H9 (cell line): Measurements from ENCODE around the gene IL20RA. TPM values are rescaled to one million over a fixed set of nuclear protein-coding genes. Genes with fewer than 3 reads are reported as not detected.

Experiments
- DNase-seq: peaks from one replicate; pipeline ENCODE4 v3.0.0-alpha.2; 2017
- H2AFZ ChIP-seq: one replicate; pipeline ENCODE4 v1.6.1; 2013; ENCODE audit warnings: mild to moderate bottlenecking, low read length, control low read depth, moderate library complexity
- H2AK5ac ChIP-seq: 2 replicates; pipeline ENCODE4 v1.6.1; 2013; ENCODE audit warnings: low read length, control low read depth, mixed read lengths; ENCODE audit not compliant: insufficient read length
- H2BK120ac ChIP-seq: one replicate; pipeline ENCODE4 v1.6.1; 2013; ENCODE audit warnings: low read depth, mild to moderate bottlenecking, low read length, control low read depth, inconsistent platforms; ENCODE audit not compliant: poor library complexity, severe bottlenecking
- H2BK12ac ChIP-seq: 2 replicates; pipeline ENCODE4 v1.6.1; 2013; ENCODE audit warnings: low read length, control low read depth, mixed read lengths, low read depth; ENCODE audit not compliant: insufficient read length
- H2BK15ac ChIP-seq: 2 replicates; pipeline ENCODE4 v1.6.1; 2013; ENCODE audit warnings: low read depth, low read length, control low read depth
- H2BK20ac ChIP-seq: one replicate; pipeline ENCODE4 v1.6.1; 2013; ENCODE audit warnings: low read depth, mild to moderate bottlenecking, low read length, control low read depth, inconsistent platforms; ENCODE audit not compliant: poor library complexity, severe bottlenecking
- H2BK5ac ChIP-seq: 2 replicates; pipeline ENCODE4 v1.6.1; 2013; ENCODE audit warnings: low read length, control low read depth, mixed read lengths; ENCODE audit not compliant: insufficient read length
- H3K14ac ChIP-seq: 2 replicates; pipeline ENCODE4 v1.6.1; 2013; ENCODE audit warnings: low read length, control low read depth; ENCODE audit not compliant: insufficient read depth
- H3K18ac ChIP-seq: 2 replicates; pipeline ENCODE4 v1.6.1; 2013; ENCODE audit warnings: low read depth, mild to moderate bottlenecking, mixed read lengths, low read length, control low read depth; ENCODE audit not compliant: insufficient read length
- H3K23ac ChIP-seq: 2 replicates; pipeline ENCODE4 v1.6.1; 2013; ENCODE audit warnings: low read length, control low read depth, mixed read lengths, low read depth; ENCODE audit not compliant: insufficient read length
- H3K23me2 ChIP-seq: 2 replicates; pipeline ENCODE4 v1.6.1; 2013; ENCODE audit warnings: low read depth, mild to moderate bottlenecking, mixed read lengths, low read length, control low read depth; ENCODE audit not compliant: insufficient read length, poor library complexity, severe bottlenecking
- H3K27ac ChIP-seq: 2 replicates; pipeline ENCODE4 v1.5.1; 2013; ENCODE audit warnings: low read length, control low read depth, mixed read lengths, low read depth; ENCODE audit not compliant: insufficient read length
- H3K27me3 ChIP-seq: 2 replicates; pipeline ENCODE4 v1.6.1; 2013; ENCODE audit warnings: low read length, control low read depth, inconsistent platforms; ENCODE audit not compliant: insufficient read depth
- H3K4ac ChIP-seq: 2 replicates; pipeline ENCODE4 v1.6.1; 2013; ENCODE audit warnings: low read depth, mild to moderate bottlenecking, control low read depth, inconsistent platforms, low read length, moderate library complexity
- H3K4me1 ChIP-seq: 2 replicates; pipeline ENCODE4 v1.6.1; 2013; ENCODE audit warnings: low read length, control low read depth, inconsistent platforms; ENCODE audit not compliant: insufficient read depth
- H3K4me2 ChIP-seq: 2 replicates; pipeline ENCODE4 v1.6.1; 2013; ENCODE audit warnings: low read length, control low read depth, mixed read lengths; ENCODE audit not compliant: insufficient read length, insufficient read depth
- H3K56ac ChIP-seq: 2 replicates; pipeline ENCODE4 v1.6.1; 2013; ENCODE audit warnings: low read depth, mild to moderate bottlenecking, mixed read lengths, low read length, control low read depth; ENCODE audit not compliant: insufficient read length
- H3K79me1 ChIP-seq: 2 replicates; pipeline ENCODE4 v1.6.1; 2013; ENCODE audit warnings: low read depth, mild to moderate bottlenecking, moderate library complexity, low read length, control low read depth, inconsistent platforms; ENCODE audit not compliant: insufficient read depth, poor library complexity, severe bottlenecking
- H3K79me2 ChIP-seq: 2 replicates; pipeline ENCODE4 v1.6.1; 2013; ENCODE audit warnings: low read length, control low read depth, inconsistent platforms; ENCODE audit not compliant: insufficient read depth
- H3K9ac ChIP-seq: 2 replicates; pipeline ENCODE4 v1.6.1; 2013; ENCODE audit warnings: low read length, control low read depth, mixed read lengths; ENCODE audit not compliant: insufficient read length; ENCODE audit errors: extremely low read depth
- H3K9me3 ChIP-seq: one replicate; pipeline ENCODE4 v1.6.1; 2013; ENCODE audit warnings: low read depth, low read length, inconsistent platforms; ENCODE audit not compliant: control insufficient read depth
- H3T11ph ChIP-seq: one replicate; pipeline ENCODE4 v1.6.1; 2013; ENCODE audit warnings: mild to moderate bottlenecking, low read length, control low read depth, inconsistent platforms
- H4K20me1 ChIP-seq: one replicate; pipeline ENCODE4 v1.6.1; 2013; ENCODE audit not compliant: control insufficient read depth, insufficient read length, insufficient read depth
- H4K5ac ChIP-seq: 2 replicates; pipeline ENCODE4 v1.6.1; 2013; ENCODE audit warnings: low read depth, mild to moderate bottlenecking, mixed read lengths, low read length, control low read depth; ENCODE audit not compliant: insufficient read length
- H4K8ac ChIP-seq: replicated peaks from 2 replicates; pipeline ENCODE4 v1.6.1; 2013; ENCODE audit warnings: low read length, control low read depth, mixed read lengths, low read depth; ENCODE audit not compliant: insufficient read length
- H4K91ac ChIP-seq: 2 replicates; pipeline ENCODE4 v1.6.1; 2013; ENCODE audit warnings: low read depth, mild to moderate bottlenecking, moderate library complexity, mixed read lengths, low read length, control low read depth; ENCODE audit not compliant: insufficient read length
- H3K27ac Mint-ChIP-seq, 3 experiments: 2 replicates in 2 of 3; 3 replicates in 1 of 3; pipeline ENCODE4 v1.8.0; 2020 to 2021; ENCODE audit warnings: mixed read lengths in 3 of 3, mild to moderate bottlenecking in 1 of 3, moderate library complexity in 1 of 3
- H3K27me3 Mint-ChIP-seq: 2 replicates; pipeline ENCODE4 v1.8.0; 2021; ENCODE audit warnings: low read depth, mild to moderate bottlenecking, moderate library complexity, mixed read lengths
- H3K36me3 Mint-ChIP-seq, 3 experiments: 2 replicates in 2 of 3; 3 replicates in 1 of 3; pipeline ENCODE4 v1.8.0; 2020 to 2021; ENCODE audit warnings: low read depth in 3 of 3, mixed read lengths in 3 of 3; ENCODE audit not compliant: insufficient read depth in 1 of 3
- H3K4me1 Mint-ChIP-seq, 2 experiments: 2 replicates each; pipeline ENCODE4 v1.8.0; 2020; ENCODE audit warnings: mixed read lengths in 2 of 2
- H3K4me3 Mint-ChIP-seq, 2 experiments: 2 replicates in 1 of 2; 3 replicates in 1 of 2; pipeline ENCODE4 v1.8.0; 2020 to 2021; ENCODE audit warnings: mild to moderate bottlenecking in 2 of 2, mixed read lengths in 2 of 2, moderate library complexity in 1 of 2
- H3K9me3 Mint-ChIP-seq, 2 experiments: 2 replicates in 1 of 2; 3 replicates in 1 of 2; pipeline ENCODE4 v1.8.0; 2020; ENCODE audit warnings: mild to moderate bottlenecking in 2 of 2, mixed read lengths in 2 of 2, moderate library complexity in 1 of 2
- WGBS: extraction: QIAGEN DNeasy Blood & Tissue Kit; methylation state at CpG from one replicate; pipeline ENCODE4 v1.1.7; 2013; ENCODE audit warnings: missing lambda C conversion rate, low lambda C conversion rate, mixed read lengths; ENCODE audit not compliant: insufficient read length; ENCODE audit errors: extremely low coverage; 5-methylcytosine and 5-hydroxymethylcytosine counted together
- total RNA-seq: library from RNA; stranded (reverse); gene quantifications from 2 replicates; pipeline ENCODE4 v1.2.1, GENCODE V29; 2021
- TF ChIP-seq, protein P1 (sequence below): fragments of 200-600 bp; sonication (generic); conservative IDR thresholded peaks from 3 replicates; pipeline ENCODE4 v1.8.0; 2021; ENCODE audit warnings: antibody characterized with exemption, mild to moderate bottlenecking

Gene IL20RA
- total RNA-seq, 1 experiment from 2014 or later = 0.74 TPM

- no peak overlapping the region for H2AFZ ChIP-seq
- no CpG with 5 or more reads among the region's 4 CpGs for WGBS
- Mint-ChIP-seq H3K27me3 (no peaks in the 10 kb centered on the region), H3K4me3 (no peak overlapping the region), H3K9me3 (no peaks in the 10 kb centered on the region), H3K4me1 (peaks cover 6 to 15% of the 10 kb centered on the region in 2 experiments; a peak in 3 of 4 replicates), H3K36me3 (no peaks in the 10 kb centered on the region), H3K27ac (no peak overlapping the region)
- no peaks in the 10 kb centered on the region for H3K27me3 ChIP-seq
- no peak overlapping the region for H2BK120ac ChIP-seq
- no peak overlapping the region for H3K18ac ChIP-seq
- no peak overlapping the region for H3K27ac ChIP-seq
- no peak overlapping the region for H4K91ac ChIP-seq
- no peak overlapping the region for H3K9ac ChIP-seq
- no peaks in the 10 kb centered on the region for H4K20me1 ChIP-seq
- H2BK15ac ChIP-seq = no peak overlapping the region
- no peaks in the 10 kb centered on the region for H3K9me3 ChIP-seq
- no peaks in the 10 kb centered on the region for H3K79me2 ChIP-seq
- H4K5ac ChIP-seq = no peak overlapping the region
- H4K8ac ChIP-seq = no peak overlapping the region
- no peak overlapping the region for H3K23ac ChIP-seq
- no peak overlapping the region for H3K56ac ChIP-seq
- no peak overlapping the region for H3K4ac ChIP-seq
- no peak overlapping the region for H3K4me2 ChIP-seq
- H3K14ac ChIP-seq = no peak overlapping the region
- no peak overlapping the region for H2AK5ac ChIP-seq
- H2BK12ac ChIP-seq = no peak overlapping the region
- no peak overlapping the region for H2BK20ac ChIP-seq
- TF ChIP-seq, protein P1, sequence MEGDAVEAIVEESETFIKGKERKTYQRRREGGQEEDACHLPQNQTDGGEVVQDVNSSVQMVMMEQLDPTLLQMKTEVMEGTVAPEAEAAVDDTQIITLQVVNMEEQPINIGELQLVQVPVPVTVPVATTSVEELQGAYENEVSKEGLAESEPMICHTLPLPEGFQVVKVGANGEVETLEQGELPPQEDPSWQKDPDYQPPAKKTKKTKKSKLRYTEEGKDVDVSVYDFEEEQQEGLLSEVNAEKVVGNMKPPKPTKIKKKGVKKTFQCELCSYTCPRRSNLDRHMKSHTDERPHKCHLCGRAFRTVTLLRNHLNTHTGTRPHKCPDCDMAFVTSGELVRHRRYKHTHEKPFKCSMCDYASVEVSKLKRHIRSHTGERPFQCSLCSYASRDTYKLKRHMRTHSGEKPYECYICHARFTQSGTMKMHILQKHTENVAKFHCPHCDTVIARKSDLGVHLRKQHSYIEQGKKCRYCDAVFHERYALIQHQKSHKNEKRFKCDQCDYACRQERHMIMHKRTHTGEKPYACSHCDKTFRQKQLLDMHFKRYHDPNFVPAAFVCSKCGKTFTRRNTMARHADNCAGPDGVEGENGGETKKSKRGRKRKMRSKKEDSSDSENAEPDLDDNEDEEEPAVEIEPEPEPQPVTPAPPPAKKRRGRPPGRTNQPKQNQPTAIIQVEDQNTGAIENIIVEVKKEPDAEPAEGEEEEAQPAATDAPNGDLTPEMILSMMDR = no peak
- H3K23me2 ChIP-seq = no peaks in the 10 kb centered on the region
- no peak for DNase-seq
- H2BK5ac ChIP-seq = no peak overlapping the region
- H3T11ph ChIP-seq = no peak overlapping the region
- no peaks in the 10 kb centered on the region; the same call in 1 of the 2 replicates for H3K4me1 ChIP-seq
- no peaks in the 10 kb centered on the region for H3K79me1 ChIP-seq
Observed at GRCh38 chr6:137084090-137084489, 39.3 kb upstream of the IL20RA start.
